B cell (primary cell): ENCODE measurements around the gene C9orf72. TPM values are rescaled to one million over a fixed set of nuclear protein-coding genes. Genes with fewer than 3 reads are reported as not detected.

Source experiments
- ATAC-seq: fragments of 200-7000 bp; cut with Tn5 transposase; one replicate; pipeline ENCODE4 v1.10.0; 2021; ENCODE audit warnings: low read depth, mild to moderate bottlenecking, moderate number of reproducible peaks, moderate library complexity
- CTCF ChIA-PET: fragments of 350-600 bp; sonication (Branson Sonifier 250); formaldehyde crosslinking; loops from one replicate; lab custom pipeline; 2021; ENCODE audit warnings: antibody characterized with exemption, inconsistent platforms; lab: Charles Lee
- POLR2A ChIA-PET: fragments of 350-600 bp; sonication (Branson Sonifier 250); formaldehyde crosslinking; loops from one replicate; lab custom pipeline; 2021; ENCODE audit warnings: antibody characterized with exemption; lab: Charles Lee
- DNase-seq: peaks from one replicate; pipeline ENCODE4 v3.0.0; 2013
- H2AFZ ChIP-seq: 2 replicates; pipeline ENCODE4 v1.6.1; 2012; ENCODE audit warnings: mild to moderate bottlenecking, low read depth, low read length; ENCODE audit not compliant: insufficient read depth, poor library complexity, severe bottlenecking
- H3K27ac ChIP-seq, 2 donors: 1 replicate in 1 of 2; 2 replicates in 1 of 2; pipeline ENCODE4 v1.5.1; 2012 to 2013; ENCODE audit warnings: low read length in 2 of 2, mild to moderate bottlenecking in 2 of 2, moderate library complexity in 1 of 2
- H3K27me3 ChIP-seq, 4 experiments: fragments of 200-600 bp in 1 of 4; sonication (generic) in 1 of 4; replicated peaks in 1 of 4; 1 replicate in 2 of 4; 2 replicates in 2 of 4; pipeline versions ENCODE4 v1.6.1 to v1.7.0; 2013 to 2016; ENCODE audit warnings: low read length in 3 of 4, mild to moderate bottlenecking in 2 of 4, mixed read lengths in 1 of 4, moderate library complexity in 1 of 4; ENCODE audit not compliant: insufficient read depth in 4 of 4, control insufficient read depth in 3 of 4; ENCODE audit errors: control extremely low read depth in 1 of 4
- H3K36me3 ChIP-seq, 2 experiments: replicated peaks in 1 of 2; 1 replicate in 1 of 2; 2 replicates in 1 of 2; pipeline versions ENCODE4 v1.6.1 to v1.7.1; 2013; ENCODE audit warnings: low read length in 1 of 2; ENCODE audit not compliant: insufficient read depth in 2 of 2, control insufficient read depth in 1 of 2; ENCODE audit errors: control extremely low read depth in 1 of 2, extremely low read depth in 1 of 2
- H3K4me1 ChIP-seq, 2 donors: fragments of 200-600 bp in 1 of 2; sonication (generic) in 1 of 2; 1 replicate in 1 of 2; 2 replicates in 1 of 2; pipeline versions ENCODE4 v1.5.1 to v1.6.1; 2013 to 2017; ENCODE audit warnings: low read length in 2 of 2; ENCODE audit not compliant: control insufficient read depth in 2 of 2, insufficient read depth in 2 of 2
- H3K4me2 ChIP-seq: replicated peaks from 2 replicates; pipeline ENCODE3; 2012; ENCODE audit warnings: mild to moderate bottlenecking, low read depth, low read length; ENCODE audit not compliant: poor library complexity, severe bottlenecking
- H3K4me3 ChIP-seq, 5 experiments: fragments of 200-600 bp in 1 of 5; sonication (generic) in 1 of 5; 1 replicate in 3 of 5; 2 replicates in 2 of 5; pipeline versions ENCODE4 v1.5.1 to v1.7.0; 2011 to 2016; ENCODE audit warnings: low read length in 4 of 5, mild to moderate bottlenecking in 4 of 5, low read depth in 2 of 5, control low read depth in 1 of 5, moderate library complexity in 1 of 5; ENCODE audit not compliant: insufficient read depth in 1 of 5; ENCODE audit errors: control extremely low read depth in 1 of 5, extremely low read depth in 1 of 5
- H3K79me2 ChIP-seq: fragments of 200-600 bp; sonication (generic); one replicate; pipeline ENCODE4 v1.6.0; 2016; ENCODE audit warnings: low read length; ENCODE audit not compliant: control insufficient read depth, insufficient read depth
- H3K9ac ChIP-seq: fragments of 200-600 bp; sonication (generic); 2 replicates; pipeline ENCODE4 v1.6.1; 2017; ENCODE audit warnings: mild to moderate bottlenecking, low read length, moderate library complexity
- H3K9me3 ChIP-seq, 3 donors: one replicate each; pipeline versions ENCODE4 v1.6.1 to v1.7.1; 2013; ENCODE audit warnings: low read length in 2 of 3; ENCODE audit not compliant: control insufficient read depth in 2 of 3, insufficient read depth in 1 of 3; ENCODE audit errors: control extremely low read depth in 1 of 3
- H4K20me1 ChIP-seq: 2 replicates; pipeline ENCODE4 v1.6.0; 2012; ENCODE audit warnings: mild to moderate bottlenecking, low read length; ENCODE audit not compliant: insufficient read depth, control insufficient read depth, poor library complexity, severe bottlenecking
- H3K27ac Mint-ChIP-seq: one replicate; pipeline ENCODE4 v1.8.0; 2021; ENCODE audit warnings: mixed read lengths
- H3K27me3 Mint-ChIP-seq: one replicate; pipeline ENCODE4 v1.8.0; 2021; ENCODE audit warnings: mixed read lengths
- H3K4me1 Mint-ChIP-seq: one replicate; pipeline ENCODE4 v1.8.0; 2021; ENCODE audit warnings: mixed read lengths
- H3K4me3 Mint-ChIP-seq: one replicate; pipeline ENCODE4 v1.8.0; 2021; ENCODE audit warnings: mixed read lengths
- H3K9me3 Mint-ChIP-seq: one replicate; pipeline ENCODE4 v1.8.0; 2022; ENCODE audit warnings: mixed read lengths; ENCODE audit not compliant: insufficient read depth
- CTCF ChIP-seq: fragments of 200-600 bp; IDR thresholded peaks from one replicate; pipeline ENCODE4 v1.8.0; 2022; ENCODE audit warnings: antibody characterized with exemption, mild to moderate bottlenecking
- EZH2 ChIP-seq: IDR thresholded peaks from 2 replicates; pipeline ENCODE4 v1.6.1; 2012; ENCODE audit warnings: borderline replicate concordance, low read depth, mild to moderate bottlenecking, moderate library complexity, low read length; ENCODE audit not compliant: insufficient read depth, poor library complexity, severe bottlenecking
- WGBS: methylation state at CpG from one replicate; pipeline ENCODE4 v1.1.5; 2013; ENCODE audit warnings: missing lambda C conversion rate; ENCODE audit not compliant: insufficient coverage; 5-methylcytosine and 5-hydroxymethylcytosine counted together
- intact Hi-C: fragments of 100-400 bp; cut with micrococcal nuclease; formaldehyde crosslinking; loops from one replicate; pipeline ENCODE4 v1.10.0; 2022
- polyA plus RNA-seq: library from polyadenylated mRNA; depleted of rRNA; stranded (reverse); fragments of >200 nt; gene quantifications from 2 replicates; pipeline ENCODE4 v1.2.3, GENCODE V29; 2012
- total RNA-seq, 2 donors: library from RNA; stranded (reverse); fragments of 120-200 nt in 1 of 2; gene quantifications; 1 replicate in 1 of 2; 2 replicates in 1 of 2; pipeline versions ENCODE4 v1.2.3 to v1.2.4, GENCODE V29; 2013 to 2022

C9orf72 gene
- total and polyA plus RNA-seq, 2 donors (not counting 1 experiment from before 2014, with no cell fraction given), result 18.3 to 27.6 TPM

DNA sequence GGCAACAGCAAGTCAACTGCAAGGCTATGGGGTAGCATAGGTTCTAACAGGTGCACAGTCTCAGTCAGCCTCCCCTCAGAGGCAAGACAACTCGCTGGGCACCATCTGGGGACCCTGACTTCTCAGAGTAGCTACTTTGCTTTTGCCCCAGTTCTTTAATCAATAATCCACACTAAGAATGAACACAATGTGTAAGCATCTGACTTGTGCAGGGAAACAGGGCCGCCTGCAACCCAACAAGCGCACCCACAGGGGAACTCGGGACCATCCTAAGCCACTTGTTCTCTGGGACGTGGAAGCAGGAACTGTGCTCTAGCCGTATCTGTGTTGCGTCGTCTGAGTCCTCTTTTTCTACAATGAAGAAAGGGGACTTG is 45.6 kb downstream of the C9orf72 start:
- no peaks in the 10 kb centered on the region for H3K36me3 ChIP-seq
- peak overlapping the region; percentile 94 for H3K9ac ChIP-seq
- no peaks in the 10 kb centered on the region for H4K20me1 ChIP-seq
- H3K27ac ChIP-seq, result peak overlapping the region in 1 of 2 donors; percentile 97
- no peaks in the 10 kb centered on the region for H3K9me3 Mint-ChIP-seq
- peaks cover 19 to 29% of the 10 kb centered on the region in 2 donors for H3K4me1 ChIP-seq
- peaks cover 63% of the 10 kb centered on the region for H3K79me2 ChIP-seq
- H3K4me3 Mint-ChIP-seq, result peak overlapping the region; percentile 100
- no peaks in the 10 kb centered on the region for H3K9me3 ChIP-seq
- H2AFZ ChIP-seq, result peak overlapping the region; percentile 83
- peaks cover 53% of the 10 kb centered on the region for H3K4me1 Mint-ChIP-seq
- peak overlapping the region; percentile 99 for H3K27ac Mint-ChIP-seq
- intact Hi-C loops, result loop anchor here (1.0 to 5.0 kb wide), 3 partner anchors 38 to 175 kb away; no protein-coding TSS in a partner anchor
- H3K27me3 ChIP-seq, result no peaks in the 10 kb centered on the region
- H3K4me3 ChIP-seq, result peak overlapping the region; percentile 42 to 93 (median 82)
- no peak for DNase-seq
- no peak for ATAC-seq
- ChIA-PET CTCF (interaction anchor here (0.8 to 17.3 kb wide), 8 partner anchors 14 to 194 kb away, joined by 3 to 395 read pairs (median 3); no protein-coding TSS in a partner anchor), POLR2A (interaction anchor here (1.2 to 1.6 kb wide), 2 partner anchors 160 to 194 kb away, joined by 4 to 5 read pairs; no protein-coding TSS in a partner anchor)
- TF ChIP-seq EZH2, result no peak
- no peak for TF ChIP-seq CTCF
- WGBS, result 66% methylated on average over 6 of the region's 8 CpGs
- H3K27me3 Mint-ChIP-seq, result no peaks in the 10 kb centered on the region
- H3K4me2 ChIP-seq, result peak overlapping the region; percentile 85

- Histone ChIP-seq H3K4me1 (peaks cover 13 to 24% of the 10 kb centered on the region in 2 donors), H3K27ac (peak within 1 kb of the TSS in 1 of 2 donors; percentile 25), H3K9ac (no peak within 1 kb of the TSS), H3K4me2 (no peak within 1 kb of the TSS), H3K9me3 (no peaks in the 10 kb centered on the region), H2AFZ (no peak within 1 kb of the TSS), H3K79me2 (peaks cover 87% of the 10 kb centered on the region), H4K20me1 (peaks cover 23% of the 10 kb centered on the region), H3K27me3 (no peaks in the 10 kb centered on the region), H3K36me3 (peaks cover 0 to 3% of the 10 kb centered on the region in 2 experiments), H3K4me3 (no peak within 1 kb of the TSS)
- Mint-ChIP-seq H3K4me1 (peaks cover 62% of the 10 kb centered on the region), H3K27me3 (no peaks in the 10 kb centered on the region), H3K27ac (no peak within 1 kb of the TSS), H3K9me3 (no peaks in the 10 kb centered on the region), H3K4me3 (no peak within 1 kb of the TSS)
- intact Hi-C loops, result no loop called here
- no peak for ATAC-seq
- ChIA-PET CTCF (interaction anchor here (1.0 to 17.3 kb wide), 5 partner anchors 23 to 191 kb away, joined by 3 to 395 read pairs (median 3); no protein-coding TSS in a partner anchor), POLR2A (interaction anchor here (0.7 to 1.1 kb wide), 3 partner anchors 40 to 76 kb away, joined by 3 to 6 read pairs (median 4); no protein-coding TSS in a partner anchor)
- WGBS, result 80% methylated on average over 1 of the region's 2 CpGs
- TF ChIP-seq EZH2 (no peak), CTCF (no peak)
- DNase-seq, result no peak
Observed at GRCh38 chr9:27524236-27524635, 49.0 kb downstream of the C9orf72 start, which contains the start of gene IFNK. TSS of gene IFNK (plus strand) at chr9:27524290. CDS start at chr9:27524337, 47 bp downstream.
